Colon (tissue), 2 donors: ENCODE data around the gene CUL9.
"Not testable (repeated sequence)": the region's sequence is repeated elsewhere in the genome, so short reads cannot be mapped to it uniquely, and the experiment has no call there.

ENCODE experiments used
- FAIRE-seq: peaks from 2 replicates; lab custom pipeline; 2012; peaks lifted over from hg19 to GRCh38; lab: Jason Lieb, UNC
- donor health status: control.
- donor health status: control.

Gene CUL9

GRCh38 chr6:43181942-43182860, at the start of gene CUL9:
Gene CUL9 (plus strand): TSS chr6:43182196. CDS start chr6:43184311, 2,115 bp downstream.
- FAIRE-seq: no peak

DNA sequence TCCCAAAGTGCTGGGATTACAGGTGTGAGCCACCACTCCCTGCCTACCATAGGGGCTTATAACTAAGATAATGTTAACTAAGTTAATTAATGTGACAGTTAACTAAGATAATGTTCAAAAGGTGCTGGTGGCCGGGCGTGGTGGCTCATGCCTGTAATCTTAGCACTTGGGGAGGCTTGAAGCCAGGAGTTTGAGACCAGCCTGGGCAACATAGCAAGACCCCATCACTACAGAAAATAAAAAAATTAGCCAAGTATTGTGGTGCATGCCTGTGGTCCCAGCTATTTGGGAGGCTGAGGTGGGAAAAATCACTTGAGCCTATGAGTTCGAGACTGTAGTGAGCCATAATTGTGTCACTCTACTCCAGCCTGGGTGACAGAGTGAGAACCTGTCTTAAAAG, 43.7 kb upstream of the CUL9 start:
- no peak for FAIRE-seq

- FAIRE-seq: not testable (repeated sequence)
Observed at GRCh38 chr6:43139973-43140372, 42.0 kb upstream of the CUL9 start.

DNA sequence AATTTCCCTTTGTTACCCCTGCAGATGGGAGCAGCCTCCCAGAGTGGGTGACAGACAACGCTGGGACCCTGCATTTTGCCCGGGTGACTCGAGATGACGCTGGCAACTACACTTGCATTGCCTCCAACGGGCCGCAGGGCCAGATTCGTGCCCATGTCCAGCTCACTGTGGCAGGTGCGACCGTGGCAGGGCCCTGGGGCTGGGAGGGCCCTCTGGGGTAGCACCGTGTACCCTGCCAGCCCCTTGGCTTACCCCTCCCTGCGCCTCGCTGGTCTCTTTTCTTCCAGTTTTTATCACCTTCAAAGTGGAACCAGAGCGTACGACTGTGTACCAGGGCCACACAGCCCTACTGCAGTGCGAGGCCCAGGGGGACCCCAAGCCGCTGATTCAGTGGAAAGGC, 40.4 kb upstream of the CUL9 start:
- no peak for FAIRE-seq

DNA sequence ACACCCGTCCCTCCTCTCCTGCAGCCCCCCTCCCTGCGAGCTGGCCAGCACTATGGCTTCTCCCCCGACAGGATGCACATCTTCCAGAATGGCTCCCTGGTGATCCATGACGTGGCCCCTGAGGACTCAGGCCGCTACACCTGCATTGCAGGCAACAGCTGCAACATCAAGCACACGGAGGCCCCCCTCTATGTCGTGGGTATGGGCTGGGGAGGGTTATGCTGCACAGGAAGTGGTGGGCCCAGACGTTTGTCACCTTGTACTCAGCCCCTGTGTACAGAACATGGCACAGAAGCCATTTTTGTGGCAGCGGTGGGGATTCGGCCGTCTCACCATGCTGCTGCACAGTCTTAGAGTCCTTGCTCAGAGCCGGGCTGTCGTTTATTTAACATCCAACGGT, 39.9 kb upstream of the CUL9 start:
- no peak for FAIRE-seq

DNA sequence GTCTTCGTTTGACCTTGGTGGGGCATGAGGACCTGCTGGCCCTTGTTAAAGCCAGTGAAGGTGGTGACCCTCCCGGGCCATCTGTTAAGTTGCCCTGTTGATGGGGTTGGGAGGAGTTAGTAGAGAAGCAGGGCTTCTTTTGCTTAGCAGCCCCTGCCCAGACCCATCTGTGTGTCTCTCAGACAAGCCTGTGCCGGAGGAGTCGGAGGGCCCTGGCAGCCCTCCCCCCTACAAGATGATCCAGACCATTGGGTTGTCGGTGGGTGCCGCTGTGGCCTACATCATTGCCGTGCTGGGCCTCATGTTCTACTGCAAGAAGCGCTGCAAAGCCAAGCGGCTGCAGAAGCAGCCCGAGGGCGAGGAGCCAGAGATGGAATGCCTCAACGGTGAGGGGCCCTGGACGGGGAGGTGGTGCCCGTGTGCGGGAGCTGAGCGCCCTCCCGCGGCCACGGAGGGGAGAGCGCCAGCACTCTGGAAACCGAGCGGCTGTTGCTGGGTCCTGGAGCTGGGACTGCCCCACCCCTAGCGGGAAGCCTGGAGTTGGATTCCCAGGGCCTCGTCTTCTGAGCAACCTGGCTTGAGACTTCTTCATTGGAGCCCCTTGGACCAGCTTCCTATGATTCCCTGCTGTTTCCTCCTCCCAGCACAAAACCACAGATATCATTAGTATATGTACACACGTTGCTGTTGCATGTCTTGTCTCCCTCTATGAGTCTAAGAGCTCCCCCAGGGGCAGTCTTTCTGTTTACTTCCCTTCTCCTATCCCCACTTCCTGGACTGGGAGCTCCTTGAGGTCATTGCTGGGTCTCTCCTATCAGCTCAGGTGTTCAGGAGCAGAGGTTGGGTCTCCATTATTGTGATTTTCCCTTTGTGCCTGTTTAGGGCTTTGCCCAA, 38.5 kb upstream of the CUL9 start:
- FAIRE-seq: no peak

DNA sequence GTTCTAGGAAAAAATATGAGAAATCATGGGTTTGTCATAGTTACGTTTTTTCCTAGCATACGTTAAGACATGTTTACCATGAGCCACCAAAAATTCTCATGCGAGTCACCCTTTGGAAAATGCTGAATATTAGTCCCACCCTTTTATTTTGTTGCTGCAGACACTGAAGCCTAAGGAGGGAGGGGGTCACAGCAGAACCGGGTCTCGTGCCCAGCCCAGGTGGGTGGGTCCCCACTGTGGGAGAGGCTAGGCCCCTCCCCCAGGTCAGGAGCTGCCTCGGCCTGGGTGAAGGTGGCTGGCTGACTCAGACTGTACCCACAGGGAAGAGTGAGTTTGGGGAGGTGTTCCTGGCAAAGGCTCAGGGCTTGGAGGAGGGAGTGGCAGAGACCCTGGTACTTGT, 37.1 kb upstream of the CUL9 start:
- no peak for FAIRE-seq

DNA sequence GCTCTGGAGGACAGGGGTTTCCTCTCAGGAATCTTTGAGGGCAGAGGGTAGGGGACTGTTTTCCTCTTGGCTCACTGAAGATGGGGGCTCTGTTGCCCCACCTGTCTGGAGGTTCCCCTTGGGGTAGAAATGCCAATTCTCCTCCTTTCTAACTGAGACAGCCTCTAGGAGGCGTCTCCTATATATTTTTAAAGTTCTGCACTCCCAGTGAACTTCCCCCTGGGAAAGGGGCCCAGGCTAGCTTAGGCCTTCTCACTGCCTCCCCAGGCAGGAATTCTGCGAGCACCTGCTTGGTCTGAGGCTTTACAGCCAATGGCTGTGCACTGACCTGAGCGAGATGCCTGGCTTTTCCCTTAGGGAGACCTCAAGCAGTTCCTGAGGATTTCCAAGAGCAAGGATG, 35.7 kb upstream of the CUL9 start:
- FAIRE-seq: no peak

DNA sequence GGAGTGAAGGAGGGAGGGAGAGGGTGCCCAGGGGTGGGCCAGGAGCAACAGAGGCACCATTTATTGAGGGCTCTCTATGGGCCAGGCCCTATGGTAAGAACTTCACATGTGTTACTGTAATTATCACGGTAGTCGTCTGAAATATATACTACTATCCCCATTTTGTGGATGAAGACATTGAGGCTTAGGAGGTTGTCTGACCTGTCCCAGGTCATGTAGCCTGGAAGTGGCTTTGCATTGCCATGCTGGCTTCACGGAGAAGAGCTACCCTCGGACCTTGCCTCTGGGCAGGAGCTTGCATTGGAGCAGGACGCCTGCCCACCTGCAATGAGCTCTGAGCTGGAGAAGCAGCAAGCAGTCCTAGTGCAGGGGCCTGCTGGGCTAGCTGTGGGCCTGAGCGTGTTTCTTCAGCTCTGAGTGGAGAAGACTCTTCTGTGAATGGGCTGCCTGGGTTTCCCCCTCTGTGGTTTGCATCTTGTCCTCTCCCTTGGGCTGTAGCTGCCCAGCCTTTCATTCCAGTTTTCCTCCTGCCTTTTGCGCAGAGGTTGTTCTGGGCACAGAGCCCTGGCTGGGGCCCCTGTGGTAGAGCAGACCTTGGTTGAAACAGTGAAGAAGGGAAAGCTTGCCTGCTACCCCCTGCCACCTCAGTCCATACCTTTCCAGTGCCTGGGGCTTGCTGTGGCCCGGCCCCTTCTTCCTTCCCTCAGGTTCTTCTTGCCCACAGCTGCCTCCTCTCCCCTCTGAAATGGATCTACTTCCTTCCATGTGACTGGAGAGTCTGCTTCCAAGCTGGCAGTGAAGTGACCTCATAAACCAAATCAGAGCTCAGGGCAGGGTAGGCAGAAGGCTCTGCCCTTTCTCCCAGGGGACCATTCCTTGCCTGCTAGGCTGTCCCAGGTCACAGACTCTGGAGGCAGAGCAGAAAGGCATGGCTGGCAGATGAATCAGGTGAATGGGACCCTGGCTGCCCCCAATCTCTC, 35.0 kb upstream of the CUL9 start:
- no peak for FAIRE-seq

DNA sequence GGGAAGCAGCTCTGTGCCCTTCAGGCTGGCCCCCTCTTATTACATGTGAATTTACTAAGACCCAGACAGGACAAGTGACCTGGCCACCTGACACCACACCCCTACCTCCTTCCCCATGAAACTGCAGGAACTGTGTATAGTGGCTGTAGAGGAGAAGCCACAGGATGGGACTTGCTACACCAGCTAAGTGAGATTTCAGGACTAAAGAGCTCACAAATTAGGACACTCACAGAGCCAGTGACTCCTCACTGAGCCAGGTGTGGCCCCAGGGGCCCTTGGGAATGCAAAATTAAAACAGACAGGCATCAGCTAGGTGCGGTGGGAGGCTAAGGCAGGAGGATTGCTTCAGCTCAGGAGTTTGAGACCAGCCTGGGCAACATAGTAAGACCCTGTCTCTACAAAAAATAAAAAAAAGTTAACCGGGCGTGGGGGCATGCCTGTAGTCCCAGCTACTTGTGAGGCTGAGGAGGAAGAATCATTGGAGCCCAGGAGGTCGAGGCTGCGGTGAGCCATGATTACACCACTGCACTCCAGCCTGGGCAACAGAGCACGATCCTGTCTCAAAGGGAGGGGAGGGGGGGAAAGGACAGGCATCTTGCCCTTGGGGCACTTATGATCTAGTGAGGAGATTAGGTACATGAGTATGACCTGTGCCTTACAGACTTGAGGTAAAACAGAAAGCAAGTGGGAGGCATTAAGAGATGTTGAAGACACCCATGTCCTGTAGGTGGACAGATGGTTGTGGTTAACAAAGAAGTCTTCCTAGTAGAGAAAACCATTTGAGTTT, 34.1 kb upstream of the CUL9 start:
- FAIRE-seq: no peak

DNA sequence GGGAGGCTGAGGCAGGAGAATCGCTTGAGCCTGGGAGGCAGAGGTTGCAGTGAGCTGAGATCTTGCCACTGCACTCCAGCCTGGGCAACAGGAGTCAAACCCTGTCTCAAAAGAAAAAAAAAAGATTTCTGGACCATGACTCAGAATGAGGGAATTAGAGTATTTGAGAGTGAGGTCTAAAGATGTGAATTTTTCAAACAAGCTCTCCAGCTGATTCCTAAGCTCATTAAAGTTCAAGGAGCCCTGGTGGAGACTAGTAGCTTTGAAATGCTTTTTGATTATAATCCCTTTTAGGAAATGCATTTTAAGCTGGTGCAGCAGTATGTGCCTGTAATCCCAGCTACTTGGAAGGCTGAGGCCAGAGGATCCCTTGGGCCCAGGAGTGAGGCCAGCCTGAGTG, 32.7 kb upstream of the CUL9 start:
- no peak for FAIRE-seq

- FAIRE-seq: no peak
Observed at GRCh38 chr6:43150051-43150751, 31.8 kb upstream of the CUL9 start.

DNA sequence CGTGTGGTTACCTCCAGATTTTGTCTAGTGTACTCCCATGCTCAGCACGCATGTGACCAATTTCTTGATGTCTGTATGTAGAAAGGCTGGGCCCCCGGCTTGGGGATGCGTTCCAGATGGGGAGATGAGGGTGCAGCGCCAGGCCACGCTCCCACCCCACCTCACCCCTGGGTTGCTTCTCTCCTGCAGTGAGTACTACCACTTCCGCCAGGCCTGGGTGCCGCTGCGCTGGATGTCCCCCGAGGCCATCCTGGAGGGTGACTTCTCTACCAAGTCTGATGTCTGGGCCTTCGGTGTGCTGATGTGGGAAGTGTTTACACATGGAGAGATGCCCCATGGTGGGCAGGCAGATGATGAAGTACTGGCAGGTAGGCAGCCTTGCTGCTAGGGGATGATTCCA, 22.4 kb upstream of the CUL9 start:
- no peak for FAIRE-seq

GRCh38 chr6:43163899-43164298, 18.1 kb upstream of the CUL9 start:
- no peak for FAIRE-seq

- FAIRE-seq: no peak
Observed at GRCh38 chr6:43170417-43170930, 11.5 kb upstream of the CUL9 start.

DNA sequence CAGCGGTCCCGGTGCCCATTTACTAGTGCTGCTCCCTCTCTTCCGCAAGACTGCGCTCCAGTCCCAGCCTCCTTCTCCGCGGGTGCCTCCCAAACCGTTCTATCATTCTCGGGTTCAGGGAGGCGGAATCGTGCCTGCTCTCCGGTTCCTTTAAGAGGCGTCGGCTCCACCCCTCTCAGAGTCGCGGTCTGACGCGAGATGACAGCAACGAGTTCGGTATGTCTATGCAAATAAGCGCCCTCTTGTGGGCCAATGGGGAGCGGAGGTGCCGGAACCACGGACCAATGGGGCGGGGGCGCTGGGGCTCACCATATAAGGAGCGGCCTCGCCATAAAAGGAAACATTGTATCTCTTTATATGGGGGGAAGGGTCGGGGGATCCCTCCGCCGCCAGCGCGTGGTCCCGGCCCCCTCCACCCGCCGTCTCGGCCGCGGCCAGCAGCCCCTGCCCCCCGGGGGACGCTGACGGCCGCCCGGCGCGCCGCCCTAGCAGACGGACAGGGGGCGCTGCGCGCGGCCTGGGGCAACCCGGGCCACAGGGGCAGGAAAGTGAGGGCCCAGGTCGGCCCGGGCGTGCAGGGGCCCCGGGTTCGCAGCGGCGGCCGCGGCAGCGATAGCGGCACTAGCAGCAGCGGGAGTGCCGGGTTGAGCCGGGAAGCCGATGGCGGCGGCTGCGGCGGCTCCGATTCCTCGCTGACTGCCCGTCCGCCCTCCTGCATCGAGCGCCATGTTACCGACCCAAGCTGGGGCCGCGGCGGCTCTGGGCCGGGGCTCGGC, 10.9 kb upstream of the CUL9 start, which contains the start of gene SRF:
TSS of gene SRF (plus strand) at position 339 of the 776 bp plus-strand sequence. CDS start at position 727, 388 bp downstream.
- no peak for FAIRE-seq

DNA sequence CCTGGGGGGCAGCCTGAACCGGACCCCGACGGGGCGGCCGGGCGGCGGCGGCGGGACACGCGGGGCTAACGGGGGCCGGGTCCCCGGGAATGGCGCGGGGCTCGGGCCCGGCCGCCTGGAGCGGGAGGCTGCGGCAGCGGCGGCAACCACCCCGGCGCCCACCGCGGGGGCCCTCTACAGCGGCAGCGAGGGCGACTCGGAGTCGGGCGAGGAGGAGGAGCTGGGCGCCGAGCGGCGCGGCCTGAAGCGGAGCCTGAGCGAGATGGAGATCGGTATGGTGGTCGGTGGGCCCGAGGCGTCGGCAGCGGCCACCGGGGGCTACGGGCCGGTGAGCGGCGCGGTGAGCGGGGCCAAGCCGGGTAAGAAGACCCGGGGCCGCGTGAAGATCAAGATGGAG, 10.3 kb upstream of the CUL9 start:
- FAIRE-seq: no peak

DNA sequence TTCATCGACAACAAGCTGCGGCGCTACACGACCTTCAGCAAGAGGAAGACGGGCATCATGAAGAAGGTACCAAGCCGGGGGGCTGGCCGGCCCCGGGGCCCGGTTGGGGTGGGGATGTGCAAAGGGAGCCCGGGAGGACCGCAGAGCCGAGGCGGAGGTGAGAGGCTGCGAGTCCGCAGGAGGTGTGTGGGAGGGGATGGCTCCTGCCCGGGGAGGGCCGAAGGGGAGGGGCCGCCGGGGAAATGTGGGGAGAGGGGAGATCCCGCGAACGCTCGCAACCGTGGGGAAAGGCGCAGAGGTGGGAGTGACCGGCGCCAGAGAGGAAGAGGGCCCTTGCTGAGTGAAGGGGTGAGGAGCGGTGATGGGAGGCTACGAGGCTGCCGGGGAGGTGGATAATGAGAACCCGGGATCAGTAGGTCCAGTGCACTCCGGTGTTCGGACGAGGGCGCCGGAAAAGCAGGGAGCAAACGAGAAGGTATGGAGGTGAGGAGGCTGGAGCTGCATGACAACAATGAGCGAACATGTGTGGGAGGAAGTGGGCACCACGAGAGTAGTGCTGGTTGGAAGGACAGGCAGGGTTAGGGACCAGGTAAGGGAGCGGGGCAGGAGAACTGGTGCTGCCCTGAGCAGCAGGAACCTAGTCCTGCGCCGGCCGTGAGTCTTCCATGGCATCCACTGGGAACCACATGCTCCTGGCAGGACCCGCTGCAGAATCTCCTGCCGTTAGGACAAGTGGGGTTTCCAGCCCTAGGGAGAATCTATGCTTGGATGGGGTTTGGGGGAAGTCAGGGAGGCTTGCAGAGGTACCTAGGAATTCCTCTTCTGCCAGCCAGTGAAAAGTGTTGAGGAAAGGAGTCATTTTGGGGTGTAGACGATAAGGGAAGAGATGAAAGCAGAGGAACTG, 9.6 kb upstream of the CUL9 start:
- no peak for FAIRE-seq
